Measurements from ENCODE around the gene CADPS2. TPM values are rescaled to one million over a fixed set of nuclear protein-coding genes. Genes with fewer than 3 reads are reported as not detected.

Gene CADPS2
- total RNA-seq (2022) (7.4 and 10.1 TPM in 2 replicates), Bru-seq, nascent RNA (percentile 65 among the genes with signal in this experiment), BruChase-seq, experiment 1, labeled RNA remaining after a 6-hour chase (percentile 50 among the genes with signal in this experiment), BruChase-seq, experiment 2, labeled RNA remaining after a 2-hour chase (percentile 60 among the genes with signal in this experiment)
- long read RNA-seq, partial matches to known transcripts = 7 of 31 reads
- long read RNA-seq, other reads (novel, unspliced or antisense) = 24 of 31 reads

- Mint-ChIP-seq H3K36me3 (ENCODE audit: insufficient read depth, unreplicated experiment) (peaks cover 6% of the 10 kb centered on the region), H3K27me3 (ENCODE audit: insufficient read depth, unreplicated experiment) (peaks cover 13% of the 10 kb centered on the region), H3K4me3 (ENCODE audit: unreplicated experiment) (peak within 1 kb of the TSS; percentile 88), H3K27ac (ENCODE audit: low read depth, unreplicated experiment) (peak within 1 kb of the TSS; percentile 23), H3K9me3 (ENCODE audit: unreplicated experiment) (no peaks in the 10 kb centered on the region), H3K4me1 (ENCODE audit: insufficient read depth, unreplicated experiment) (peaks cover 21% of the 10 kb centered on the region)
- no TSS peak for BruUV-seq (replicated peaks)
- TF ChIP-seq CTCF (IDR thresholded peaks at IDR 0.05; ENCODE audit: unreplicated experiment) = no peak
- intact Hi-C loops (cut with micrococcal nuclease) = loop anchor here (5.0 to 10.0 kb wide), 3 partner anchors 84 to 481 kb away; no protein-coding TSS in a partner anchor
- CTCF ChIA-PET = interaction anchor here (0.7 to 1.9 kb wide), 5 partner anchors 19 to 480 kb away, joined by 3 to 10 read pairs (median 3); no protein-coding TSS in a partner anchor
- POLR2A ChIA-PET = interaction anchor here (0.6 to 2.1 kb wide), 10 partner anchors 15 to 703 kb away, joined by 3 to 12 read pairs (median 4); partner anchors contain the start of gene IQUB
- DNase-seq (ENCODE audit: unreplicated experiment) = peak; percentile 93
Measured at GRCh38 chr7:122886357-122887081, at the start of gene CADPS2. Gene CADPS2, minus strand, starts transcription at chr7:122886460. Its CDS starts 123 bp downstream, at chr7:122886337.

- TF ChIP-seq CTCF (IDR thresholded peaks at IDR 0.05; ENCODE audit: unreplicated experiment) = no peak
- Mint-ChIP-seq H3K9me3 (ENCODE audit: unreplicated experiment) (no peaks in the 10 kb centered on the region), H3K27me3 (ENCODE audit: insufficient read depth, unreplicated experiment) (no peaks in the 10 kb centered on the region), H3K4me1 (ENCODE audit: insufficient read depth, unreplicated experiment) (no peaks in the 10 kb centered on the region), H3K4me3 (ENCODE audit: unreplicated experiment) (no peak overlapping the region), H3K27ac (ENCODE audit: low read depth, unreplicated experiment) (no peak overlapping the region), H3K36me3 (ENCODE audit: insufficient read depth, unreplicated experiment) (no peaks in the 10 kb centered on the region)
- intact Hi-C loops (cut with micrococcal nuclease) = no loop called here
- ChIA-PET CTCF (interaction anchor here (0.6 kb wide), 1 partner anchor 215 kb away, joined by 3 read pairs; no protein-coding TSS in a partner anchor), POLR2A (no interaction called here)
- DNase-seq (ENCODE audit: unreplicated experiment) = no peak
- no TSS peak for BruUV-seq (replicated peaks)
Measured at GRCh38 chr7:122935620-122936019, 49.4 kb upstream of the CADPS2 start.

DNA sequence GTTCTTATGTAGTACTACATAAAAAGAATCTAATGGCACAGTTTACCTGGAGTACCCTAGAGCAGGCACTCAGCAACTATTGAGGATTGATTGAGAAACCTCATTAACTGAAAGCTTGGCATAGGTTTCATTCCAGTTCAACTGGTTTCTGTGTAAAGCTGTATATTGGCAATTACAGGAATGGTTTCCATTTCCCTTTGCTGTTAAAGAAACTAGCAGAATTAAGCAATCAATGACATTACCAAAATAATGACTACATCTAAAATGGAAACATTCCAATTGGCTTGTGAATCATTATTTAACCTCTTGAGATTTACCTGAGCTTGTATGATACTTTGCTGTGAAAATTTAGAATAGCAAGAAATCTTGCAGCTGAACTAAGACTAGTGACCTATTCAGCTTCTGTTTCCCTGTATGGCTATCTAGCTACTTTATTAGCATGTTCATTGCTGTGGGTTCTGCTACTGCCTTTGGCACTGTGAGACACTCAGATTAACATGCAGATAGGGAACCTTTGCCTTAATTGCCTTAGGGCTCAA, 33.5 kb upstream of the CADPS2 start:
- no peak for TF ChIP-seq CTCF (IDR thresholded peaks at IDR 0.05; ENCODE audit: unreplicated experiment)
- ChIA-PET POLR2A (interaction anchor here (0.7 to 0.8 kb wide), 3 partner anchors 18 to 105 kb away, joined by 3 read pairs; no protein-coding TSS in a partner anchor), CTCF (interaction anchor here (0.6 to 1.8 kb wide), 4 partner anchors 8 to 376 kb away, joined by 3 to 4 read pairs (median 3); no protein-coding TSS in a partner anchor)
- no peaks in the 10 kb centered on the region for H3K9me3 Mint-ChIP-seq (ENCODE audit: unreplicated experiment)
- BruUV-seq (replicated peaks) = no TSS peak
- H3K27ac Mint-ChIP-seq (ENCODE audit: low read depth, unreplicated experiment) = no peak overlapping the region
- no peak overlapping the region for H3K4me3 Mint-ChIP-seq (ENCODE audit: unreplicated experiment)
- intact Hi-C loops (cut with micrococcal nuclease) = no loop called here
- peak; percentile 44 for DNase-seq (ENCODE audit: unreplicated experiment)
- no peaks in the 10 kb centered on the region for H3K27me3 Mint-ChIP-seq (ENCODE audit: insufficient read depth, unreplicated experiment)
- peaks cover 7% of the 10 kb centered on the region for H3K4me1 Mint-ChIP-seq (ENCODE audit: insufficient read depth, unreplicated experiment)
- H3K36me3 Mint-ChIP-seq (ENCODE audit: insufficient read depth, unreplicated experiment) = no peaks in the 10 kb centered on the region

DNA sequence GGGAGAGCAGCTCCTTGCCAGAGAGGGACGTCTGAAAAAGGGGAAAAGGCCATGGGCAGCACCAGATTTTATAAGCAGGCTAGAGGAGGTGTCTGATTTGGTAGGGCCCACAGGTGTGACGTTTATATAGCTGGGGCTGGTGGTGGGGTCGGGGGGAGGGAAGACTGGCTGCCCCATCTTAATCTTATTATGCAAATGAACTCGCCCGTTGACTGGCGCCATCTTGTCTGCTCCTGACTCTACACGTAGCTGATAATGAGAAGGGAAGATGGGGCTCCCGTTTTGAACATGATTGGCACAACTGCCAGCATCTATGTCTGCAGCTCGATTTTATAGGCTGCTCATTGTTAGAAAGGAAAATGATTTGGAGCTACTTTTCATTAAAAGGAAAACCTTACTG, 28.6 kb upstream of the CADPS2 start:
- Mint-ChIP-seq H3K27me3 (ENCODE audit: insufficient read depth, unreplicated experiment) (no peaks in the 10 kb centered on the region), H3K4me3 (ENCODE audit: unreplicated experiment) (no peak overlapping the region), H3K9me3 (ENCODE audit: unreplicated experiment) (no peaks in the 10 kb centered on the region), H3K36me3 (ENCODE audit: insufficient read depth, unreplicated experiment) (no peaks in the 10 kb centered on the region), H3K4me1 (ENCODE audit: insufficient read depth, unreplicated experiment) (peaks cover 7% of the 10 kb centered on the region), H3K27ac (ENCODE audit: low read depth, unreplicated experiment) (no peak overlapping the region)
- no peak for TF ChIP-seq CTCF (IDR thresholded peaks at IDR 0.05; ENCODE audit: unreplicated experiment)
- intact Hi-C loops (cut with micrococcal nuclease) = no loop called here
- no peak for DNase-seq (ENCODE audit: unreplicated experiment)
- CTCF ChIA-PET = interaction anchor here (0.6 to 1.6 kb wide), 4 partner anchors 8 to 240 kb away, joined by 3 to 5 read pairs (median 4); no protein-coding TSS in a partner anchor
- POLR2A ChIA-PET = no interaction called here
- no TSS peak for BruUV-seq (replicated peaks)

Measured in MCF 10A (cell line).